Loucy (cell line): Measurements from ENCODE around the gene GPRC5A.

ENCODE experiments used
- CTCF ChIP-seq: fragments of 200-600 bp; sonication (generic); conservative IDR thresholded peaks from 2 replicates; pipeline ENCODE4 v1.5.1; 2014; ENCODE audit warnings: mild to moderate bottlenecking, antibody characterized with exemption, low read length
- EZH2phosphoT487 ChIP-seq: fragments of 200-600 bp; IDR thresholded peaks from 2 replicates; pipeline ENCODE4 v1.6.1; 2018; ENCODE audit warnings: antibody characterized with exemption, mild to moderate bottlenecking, moderate library complexity, borderline replicate concordance

- TF ChIP-seq CTCF (no peak), EZH2phosphoT487 (no peak)
These were observed 35.3 kb downstream of the GPRC5A start for GRCh38 chr12:12926571-12927071.
